WTC11 (cell line): ENCODE results near the gene ARHGAP26. TPM values are rescaled to one million over a fixed set of nuclear protein-coding genes. Genes with fewer than 3 reads are reported as not detected.

Experiments
- ATAC-seq: fragments of 200-7000 bp; cut with Tn5 transposase; 2 replicates; pipeline ENCODE4 v1.10.0; 2021; ENCODE audit warnings: mild to moderate bottlenecking, moderate library complexity
- CTCF ChIA-PET: fragments of 300-600 bp; sonication (Branson Sonifier 250); formaldehyde crosslinking; loops from one replicate; lab custom pipeline; 2021; ENCODE audit warnings: antibody characterized with exemption; lab: Charles Lee
- POLR2A ChIA-PET: fragments of 350-600 bp; sonication (Branson Sonifier 250); formaldehyde crosslinking; loops from one replicate; lab custom pipeline; 2021; ENCODE audit warnings: antibody characterized with exemption; lab: Charles Lee
- DNase-seq: peaks from one replicate; pipeline ENCODE4 v3.0.0; 2021; ENCODE audit warnings: low spot score
- H3K27ac Mint-ChIP-seq: 2 replicates; pipeline ENCODE4 v1.8.0; 2021; ENCODE audit warnings: mixed read lengths
- H3K27me3 Mint-ChIP-seq: 2 replicates; pipeline ENCODE4 v1.8.0; 2021; ENCODE audit warnings: low read depth, mild to moderate bottlenecking, moderate library complexity, mixed read lengths
- H3K36me3 Mint-ChIP-seq: 2 replicates; pipeline ENCODE4 v1.8.0; 2021; ENCODE audit warnings: mixed read lengths
- H3K4me1 Mint-ChIP-seq: 2 replicates; pipeline ENCODE4 v1.8.0; 2022; ENCODE audit warnings: mixed read lengths
- H3K4me3 Mint-ChIP-seq: 2 replicates; pipeline ENCODE4 v1.8.0; 2021; ENCODE audit warnings: mild to moderate bottlenecking, moderate library complexity, mixed read lengths
- H3K9me3 Mint-ChIP-seq: 2 replicates; pipeline ENCODE4 v1.8.0; 2021; ENCODE audit warnings: mixed read lengths
- ATF3 ChIP-seq: sonication (generic); formaldehyde crosslinking; conservative IDR thresholded peaks from 2 replicates; pipeline ENCODE4 v1.8.1; 2022; ENCODE audit warnings: mild to moderate bottlenecking, missing genetic modification reagents
- E2F5 ChIP-seq: sonication (generic); formaldehyde crosslinking; IDR thresholded peaks from 2 replicates; pipeline ENCODE4 v1.8.1; 2022; ENCODE audit warnings: mild to moderate bottlenecking, moderate library complexity, missing genetic modification reagents
- ELF4 ChIP-seq: sonication (generic); formaldehyde crosslinking; IDR thresholded peaks from 2 replicates; pipeline ENCODE4 v1.8.1; 2022; ENCODE audit warnings: low read depth, mild to moderate bottlenecking, moderate library complexity, missing genetic modification reagents
- FOXK1 ChIP-seq: sonication (generic); formaldehyde crosslinking; IDR thresholded peaks from 2 replicates; pipeline ENCODE4 v1.8.0; 2022; ENCODE audit warnings: mild to moderate bottlenecking, moderate library complexity, missing genetic modification reagents
- FOXP1 ChIP-seq: sonication (generic); formaldehyde crosslinking; IDR thresholded peaks from 2 replicates; pipeline ENCODE4 v1.8.0; 2022; ENCODE audit warnings: missing genetic modification reagents, mild to moderate bottlenecking, moderate library complexity, borderline replicate concordance
- FOXP4 ChIP-seq: sonication (generic); formaldehyde crosslinking; IDR thresholded peaks from 2 replicates; pipeline ENCODE4 v1.8.0; 2022; ENCODE audit warnings: mild to moderate bottlenecking, missing genetic modification reagents
- HMGA2 ChIP-seq: fragments of 250-450 bp; sonication (Bioruptor Pico); IDR thresholded peaks from 2 replicates; pipeline ENCODE4 v1.4.0; 2021; ENCODE audit warnings: mild to moderate bottlenecking, moderate library complexity
- HMGXB4 ChIP-seq: sonication (generic); formaldehyde crosslinking; IDR thresholded peaks from 2 replicates; pipeline ENCODE4 v1.8.1; 2023; ENCODE audit warnings: mild to moderate bottlenecking, moderate library complexity, missing genetic modification reagents
- MXD4 ChIP-seq: fragments of 250-450 bp; sonication (Bioruptor Pico); IDR thresholded peaks from 2 replicates; pipeline ENCODE4 v1.8.0; 2021; ENCODE audit warnings: mild to moderate bottlenecking, moderate library complexity, borderline replicate concordance
- NFYB ChIP-seq: sonication (generic); formaldehyde crosslinking; conservative IDR thresholded peaks from 2 replicates; pipeline ENCODE4 v1.8.0; 2022; ENCODE audit warnings: low read depth, missing genetic modification reagents
- NR2C2 ChIP-seq: sonication (generic); formaldehyde crosslinking; IDR thresholded peaks from 2 replicates; pipeline ENCODE4 v1.8.0; 2022; ENCODE audit warnings: mild to moderate bottlenecking, missing genetic modification reagents
- NR3C1 ChIP-seq: sonication (generic); formaldehyde crosslinking; conservative IDR thresholded peaks from 2 replicates; pipeline ENCODE4 v1.8.1; 2023; ENCODE audit warnings: low read depth, mild to moderate bottlenecking, missing genetic modification reagents
- SMAD3 ChIP-seq: sonication (generic); formaldehyde crosslinking; IDR thresholded peaks from 2 replicates; pipeline ENCODE4 v1.8.0; 2022; ENCODE audit warnings: missing genetic modification reagents, mild to moderate bottlenecking, borderline replicate concordance
- SMAD4 ChIP-seq: sonication (generic); formaldehyde crosslinking; IDR thresholded peaks from 2 replicates; pipeline ENCODE4 v1.8.0; 2022; ENCODE audit warnings: mild to moderate bottlenecking, missing genetic modification reagents
- ZMAT4 ChIP-seq: fragments of 250-450 bp; sonication (Bioruptor Pico); IDR thresholded peaks from 2 replicates; pipeline ENCODE4 v1.9.0; 2021; ENCODE audit warnings: mild to moderate bottlenecking
- ZNF232 ChIP-seq: sonication (generic); formaldehyde crosslinking; IDR thresholded peaks from 2 replicates; pipeline ENCODE4 v1.8.0; 2022; ENCODE audit warnings: mild to moderate bottlenecking, missing genetic modification reagents
- ZNF416 ChIP-seq: fragments of 250-450 bp; sonication (Bioruptor Pico); IDR thresholded peaks from 2 replicates; pipeline ENCODE4 v1.9.0; 2021; ENCODE audit warnings: mild to moderate bottlenecking, inconsistent platforms
- ZNF512 ChIP-seq: sonication (generic); formaldehyde crosslinking; IDR thresholded peaks from 2 replicates; pipeline ENCODE4 v1.8.1; 2022; ENCODE audit warnings: missing genetic modification reagents, borderline replicate concordance
- ZNF671 ChIP-seq: fragments of 250-450 bp; sonication (Bioruptor Pico); IDR thresholded peaks from 2 replicates; pipeline ENCODE4 v1.8.0; 2021; ENCODE audit warnings: mild to moderate bottlenecking
- ZSCAN18 ChIP-seq: fragments of 250-450 bp; sonication (Bioruptor Pico); IDR thresholded peaks from 2 replicates; pipeline ENCODE4 v2.1.2; 2022; ENCODE audit warnings: mild to moderate bottlenecking, moderate library complexity
- total RNA-seq: library from RNA; stranded (reverse); gene quantifications from 3 replicates; pipeline ENCODE4 v1.2.3, GENCODE V29; 2021

ARHGAP26 gene
- total RNA-seq, 1 experiment from 2014 or later: 22.3 TPM

GRCh38 chr5:143224672-143225071, 454.5 kb downstream of the ARHGAP26 start:
- Mint-ChIP-seq H3K4me3 (no peak overlapping the region), H3K36me3 (no peaks in the 10 kb centered on the region), H3K9me3 (no peaks in the 10 kb centered on the region), H3K27ac (no peak overlapping the region), H3K4me1 (peaks cover under 1% of the 10 kb centered on the region), H3K27me3 (no peaks in the 10 kb centered on the region)
- ChIA-PET POLR2A (no interaction called here), CTCF (no interaction called here)
- TF ChIP-seq HMGXB4: no peak
- TF ChIP-seq FOXP4 (CRISPR knock-in tag): no peak
- no peak for TF ChIP-seq HMGA2 (CRISPR knock-in tag)
- no peak for TF ChIP-seq NFYB (CRISPR knock-in tag)
- no peak for TF ChIP-seq E2F5 (CRISPR knock-in tag)
- no peak for TF ChIP-seq ZNF512
- no peak for TF ChIP-seq FOXK1 (CRISPR knock-in tag)
- TF ChIP-seq SMAD4: no peak
- no peak for TF ChIP-seq FOXP1 (CRISPR knock-in tag)
- TF ChIP-seq ZMAT4: no peak
- TF ChIP-seq ELF4 (CRISPR knock-in tag): no peak
- TF ChIP-seq ATF3: no peak
- no peak for TF ChIP-seq ZNF232 (CRISPR knock-in tag)
- no peak for TF ChIP-seq NR3C1 (CRISPR knock-in tag)
- TF ChIP-seq MXD4 (CRISPR knock-in tag): no peak
- no peak for TF ChIP-seq ZNF416 (CRISPR knock-in tag)
- no peak for TF ChIP-seq ZNF671
- TF ChIP-seq SMAD3 (CRISPR knock-in tag): no peak
- TF ChIP-seq NR2C2 (CRISPR knock-in tag): no peak
- TF ChIP-seq ZSCAN18: no peak
- DNase-seq: no peak
- no peak for ATAC-seq
